Retinal pigment epithelial cell (primary cell): ENCODE measurements around the gene UBE2V1.

ENCODE experiments used
- DNase-seq: peaks from one replicate; pipeline ENCODE4 v3.0.0-alpha.2; 2010; ENCODE audit warnings: low read depth
- H3K4me3 ChIP-seq: 2 replicates; pipeline ENCODE4 v1.5.1; 2011; ENCODE audit warnings: mild to moderate bottlenecking, low read length, control low read depth, moderate library complexity
- CTCF ChIP-seq: conservative IDR thresholded peaks from 2 replicates; pipeline ENCODE4 v1.5.1; 2011; ENCODE audit warnings: low read depth, low read length, control low read depth, inconsistent platforms

The UBE2V1 gene

GRCh38 chr20:50048420-50049166, 64.4 kb downstream of the UBE2V1 start:
- no peak overlapping the region for H3K4me3 ChIP-seq
- DNase-seq, result no peak
- no peak for TF ChIP-seq CTCF

- no peak for TF ChIP-seq CTCF
- DNase-seq, result no peak
These were observed 68.5 kb downstream of the UBE2V1 start for GRCh38 chr20:50044353-50044960.

GRCh38 chr20:50043573-50044352, 69.2 kb downstream of the UBE2V1 start:
- no peak for DNase-seq
- H3K4me3 ChIP-seq, result no peak overlapping the region
- no peak for TF ChIP-seq CTCF

More at GRCh38 chr20:50044353-50044960, 68.5 kb downstream of the UBE2V1 start:
- no peak overlapping the region for H3K4me3 ChIP-seq

- DNase-seq, result no peak
- TF ChIP-seq CTCF, result no peak
- no peak overlapping the region for H3K4me3 ChIP-seq
These were observed 70.3 kb downstream of the UBE2V1 start for GRCh38 chr20:50042370-50043313.

- DNase-seq, result no peak
- H3K4me3 ChIP-seq, result no peak overlapping the region
- no peak for TF ChIP-seq CTCF
These were observed 71.6 kb downstream of the UBE2V1 start for GRCh38 chr20:50041246-50041873.
